Liver (tissue), 3 donors: ENCODE data around the gene SAMSN1.

Experiments
- ATF3 ChIP-seq: IDR thresholded peaks from 2 replicates; pipeline ENCODE4 v1.6.1; 2016; ENCODE audit warnings: antibody characterized with exemption
- CTCF ChIP-seq: fragments of 150-350 bp; IDR thresholded peaks from 2 replicates; pipeline ENCODE4 v1.5.1; 2017; ENCODE audit warnings: improper control_type of control experiment, low read depth, low read length; ENCODE audit not compliant: missing input control
- EGR1 ChIP-seq, 2 donors: IDR thresholded peaks; 2 replicates each; pipeline ENCODE4 v1.6.1; 2016 to 2018; ENCODE audit warnings: antibody characterized with exemption in 2 of 2, low read depth in 2 of 2
- GABPA ChIP-seq, 2 donors: IDR thresholded peaks in 1 of 2; conservative IDR thresholded peaks in 1 of 2; 2 replicates each; pipeline ENCODE4 v1.6.1; 2016; ENCODE audit warnings: antibody characterized with exemption in 2 of 2, mild to moderate bottlenecking in 1 of 2, moderate library complexity in 1 of 2
- MAX ChIP-seq: IDR thresholded peaks from 2 replicates; pipeline ENCODE4 v1.6.1; 2016; ENCODE audit warnings: antibody characterized with exemption
- RAD21 ChIP-seq, 2 donors: IDR thresholded peaks; 2 replicates each; pipeline ENCODE4 v1.6.1; 2016; ENCODE audit warnings: antibody characterized with exemption in 2 of 2, mild to moderate bottlenecking in 2 of 2
- REST ChIP-seq: IDR thresholded peaks from 2 replicates; pipeline ENCODE4 v1.6.1; 2016; ENCODE audit warnings: antibody characterized with exemption, mild to moderate bottlenecking
- SP1 ChIP-seq: IDR thresholded peaks from 2 replicates; pipeline ENCODE4 v1.6.1; 2018; ENCODE audit warnings: antibody characterized with exemption, mild to moderate bottlenecking
- TAF1 ChIP-seq: conservative IDR thresholded peaks from 2 replicates; pipeline ENCODE4 v1.6.1; 2016; ENCODE audit warnings: antibody characterized with exemption, mild to moderate bottlenecking
- donor health status: healthy.
- donor health status: healthy.

GRCh38 chr21:14448784-14449183 lies 97.3 kb downstream of the SAMSN1 start:
- TF ChIP-seq CTCF (no peak), MAX (no peak), ATF3 (no peak), REST (no peak), TAF1 (no peak), SP1 (no peak), RAD21 (IDR thresholded peaks at IDR 0.05) (no peak), GABPA (IDR thresholded peaks at IDR 0.05 in 1 of 2, conservative IDR thresholded peaks at IDR 0.05 in 1 of 2) (no peak), EGR1 (IDR thresholded peaks at IDR 0.05; ENCODE audit: low read depth in 2 of 2) (no peak)
